Osteocyte (in vitro differentiated cells): ENCODE results near the gene KIF1B. TPM values are rescaled to one million over a fixed set of nuclear protein-coding genes. Genes with fewer than 3 reads are reported as not detected.

Experiments used
- DNase-seq: peaks from one replicate; pipeline ENCODE4 v3.0.0; 2021; ENCODE audit warnings: mixed read lengths; ENCODE audit not compliant: unreplicated experiment; ENCODE audit errors: extremely low spot score
- H3K27ac Mint-ChIP-seq: one replicate; pipeline ENCODE4 v1.8.0; 2021; ENCODE audit warnings: mild to moderate bottlenecking, mixed read lengths; ENCODE audit not compliant: unreplicated experiment
- H3K27me3 Mint-ChIP-seq: one replicate; pipeline ENCODE4 v1.8.0; 2021; ENCODE audit warnings: mixed read lengths; ENCODE audit not compliant: unreplicated experiment
- H3K36me3 Mint-ChIP-seq: one replicate; pipeline ENCODE4 v1.8.0; 2021; ENCODE audit warnings: mixed read lengths; ENCODE audit not compliant: unreplicated experiment
- H3K4me1 Mint-ChIP-seq: one replicate; pipeline ENCODE4 v1.8.0; 2021; ENCODE audit warnings: mixed read lengths; ENCODE audit not compliant: unreplicated experiment
- H3K4me3 Mint-ChIP-seq: one replicate; pipeline ENCODE4 v1.8.0; 2021; ENCODE audit warnings: mild to moderate bottlenecking, moderate library complexity, mixed read lengths; ENCODE audit not compliant: unreplicated experiment
- H3K9me3 Mint-ChIP-seq: one replicate; pipeline ENCODE4 v1.8.0; 2021; ENCODE audit warnings: mixed read lengths; ENCODE audit not compliant: unreplicated experiment
- CTCF ChIP-seq: fragments of 200-600 bp; sonication (generic); IDR thresholded peaks from 2 replicates; pipeline ENCODE4 v1.5.0; 2021; ENCODE audit warnings: antibody characterized with exemption, mild to moderate bottlenecking, moderate library complexity
- total RNA-seq: library from RNA; stranded (reverse); gene quantifications from 2 replicates; pipeline ENCODE4 v1.2.1, GENCODE V29; 2021

KIF1B gene
- total RNA-seq, 1 donor from 2014 or later: 48.9 TPM

- Mint-ChIP-seq H3K27me3 (no peaks in the 10 kb centered on the region), H3K27ac (peak overlapping the region; percentile 86), H3K4me3 (no peak overlapping the region), H3K4me1 (peaks cover 52% of the 10 kb centered on the region), H3K9me3 (no peaks in the 10 kb centered on the region), H3K36me3 (peaks cover 17% of the 10 kb centered on the region)
- no peak for DNase-seq
- TF ChIP-seq CTCF: no peak
These were observed 170.4 kb downstream of the KIF1B start for GRCh38 chr1:10380594-10381275.

- Mint-ChIP-seq H3K36me3 (peaks cover 13% of the 10 kb centered on the region), H3K27me3 (no peaks in the 10 kb centered on the region), H3K4me3 (no peak overlapping the region), H3K9me3 (no peaks in the 10 kb centered on the region), H3K27ac (no peak overlapping the region), H3K4me1 (peaks cover 43% of the 10 kb centered on the region)
- no peak for TF ChIP-seq CTCF
- DNase-seq: no peak
These were observed 173.3 kb downstream of the KIF1B start for GRCh38 chr1:10383630-10384029.

GRCh38 chr1:10384219-10384618, 173.8 kb downstream of the KIF1B start:
- peak overlapping the region; percentile 8 for H3K27ac Mint-ChIP-seq
- H3K36me3 Mint-ChIP-seq: peaks cover 13% of the 10 kb centered on the region
- no peaks in the 10 kb centered on the region for H3K9me3 Mint-ChIP-seq

GRCh38 chr1:10386761-10387676, 176.6 kb downstream of the KIF1B start:
- Mint-ChIP-seq H3K4me1 (peaks cover 23% of the 10 kb centered on the region), H3K27ac (peak overlapping the region; percentile 93), H3K4me3 (peak overlapping the region; percentile 53), H3K9me3 (no peaks in the 10 kb centered on the region), H3K36me3 (peaks cover 14% of the 10 kb centered on the region), H3K27me3 (no peaks in the 10 kb centered on the region)
- no peak for DNase-seq
- no peak for TF ChIP-seq CTCF

More at GRCh38 chr1:10384219-10384618, 173.8 kb downstream of the KIF1B start:
- no peak overlapping the region for H3K4me3 Mint-ChIP-seq
- H3K4me1 Mint-ChIP-seq: peaks cover 40% of the 10 kb centered on the region
- H3K27me3 Mint-ChIP-seq: no peaks in the 10 kb centered on the region
- TF ChIP-seq CTCF: no peak
- no peak for DNase-seq
